H9 (cell line): Measurements from ENCODE around the gene RNF130. TPM values are rescaled to one million over a fixed set of nuclear protein-coding genes. Genes with fewer than 3 reads are reported as not detected.

Experiments
- DNase-seq: peaks from one replicate; pipeline ENCODE4 v3.0.0-alpha.2; 2017
- H2AFZ ChIP-seq: one replicate; pipeline ENCODE4 v1.6.1; 2013; ENCODE audit warnings: mild to moderate bottlenecking, low read length, control low read depth, moderate library complexity
- H2AK5ac ChIP-seq: 2 replicates; pipeline ENCODE4 v1.6.1; 2013; ENCODE audit warnings: low read length, control low read depth, mixed read lengths; ENCODE audit not compliant: insufficient read length
- H2BK120ac ChIP-seq: one replicate; pipeline ENCODE4 v1.6.1; 2013; ENCODE audit warnings: low read depth, mild to moderate bottlenecking, low read length, control low read depth, inconsistent platforms; ENCODE audit not compliant: poor library complexity, severe bottlenecking
- H2BK12ac ChIP-seq: 2 replicates; pipeline ENCODE4 v1.6.1; 2013; ENCODE audit warnings: low read length, control low read depth, mixed read lengths, low read depth; ENCODE audit not compliant: insufficient read length
- H2BK15ac ChIP-seq: 2 replicates; pipeline ENCODE4 v1.6.1; 2013; ENCODE audit warnings: low read depth, low read length, control low read depth
- H2BK20ac ChIP-seq: one replicate; pipeline ENCODE4 v1.6.1; 2013; ENCODE audit warnings: low read depth, mild to moderate bottlenecking, low read length, control low read depth, inconsistent platforms; ENCODE audit not compliant: poor library complexity, severe bottlenecking
- H2BK5ac ChIP-seq: 2 replicates; pipeline ENCODE4 v1.6.1; 2013; ENCODE audit warnings: low read length, control low read depth, mixed read lengths; ENCODE audit not compliant: insufficient read length
- H3K14ac ChIP-seq: 2 replicates; pipeline ENCODE4 v1.6.1; 2013; ENCODE audit warnings: low read length, control low read depth; ENCODE audit not compliant: insufficient read depth
- H3K18ac ChIP-seq: 2 replicates; pipeline ENCODE4 v1.6.1; 2013; ENCODE audit warnings: low read depth, mild to moderate bottlenecking, mixed read lengths, low read length, control low read depth; ENCODE audit not compliant: insufficient read length
- H3K23ac ChIP-seq: 2 replicates; pipeline ENCODE4 v1.6.1; 2013; ENCODE audit warnings: low read length, control low read depth, mixed read lengths, low read depth; ENCODE audit not compliant: insufficient read length
- H3K23me2 ChIP-seq: 2 replicates; pipeline ENCODE4 v1.6.1; 2013; ENCODE audit warnings: low read depth, mild to moderate bottlenecking, mixed read lengths, low read length, control low read depth; ENCODE audit not compliant: insufficient read length, poor library complexity, severe bottlenecking
- H3K27ac ChIP-seq: 2 replicates; pipeline ENCODE4 v1.5.1; 2013; ENCODE audit warnings: low read length, control low read depth, mixed read lengths, low read depth; ENCODE audit not compliant: insufficient read length
- H3K27me3 ChIP-seq: 2 replicates; pipeline ENCODE4 v1.6.1; 2013; ENCODE audit warnings: low read length, control low read depth, inconsistent platforms; ENCODE audit not compliant: insufficient read depth
- H3K4ac ChIP-seq: 2 replicates; pipeline ENCODE4 v1.6.1; 2013; ENCODE audit warnings: low read depth, mild to moderate bottlenecking, control low read depth, inconsistent platforms, low read length, moderate library complexity
- H3K4me1 ChIP-seq: 2 replicates; pipeline ENCODE4 v1.6.1; 2013; ENCODE audit warnings: low read length, control low read depth, inconsistent platforms; ENCODE audit not compliant: insufficient read depth
- H3K4me2 ChIP-seq: 2 replicates; pipeline ENCODE4 v1.6.1; 2013; ENCODE audit warnings: low read length, control low read depth, mixed read lengths; ENCODE audit not compliant: insufficient read length, insufficient read depth
- H3K56ac ChIP-seq: 2 replicates; pipeline ENCODE4 v1.6.1; 2013; ENCODE audit warnings: low read depth, mild to moderate bottlenecking, mixed read lengths, low read length, control low read depth; ENCODE audit not compliant: insufficient read length
- H3K79me1 ChIP-seq: 2 replicates; pipeline ENCODE4 v1.6.1; 2013; ENCODE audit warnings: low read depth, mild to moderate bottlenecking, moderate library complexity, low read length, control low read depth, inconsistent platforms; ENCODE audit not compliant: insufficient read depth, poor library complexity, severe bottlenecking
- H3K79me2 ChIP-seq: 2 replicates; pipeline ENCODE4 v1.6.1; 2013; ENCODE audit warnings: low read length, control low read depth, inconsistent platforms; ENCODE audit not compliant: insufficient read depth
- H3K9ac ChIP-seq: 2 replicates; pipeline ENCODE4 v1.6.1; 2013; ENCODE audit warnings: low read length, control low read depth, mixed read lengths; ENCODE audit not compliant: insufficient read length; ENCODE audit errors: extremely low read depth
- H3K9me3 ChIP-seq: one replicate; pipeline ENCODE4 v1.6.1; 2013; ENCODE audit warnings: low read depth, low read length, inconsistent platforms; ENCODE audit not compliant: control insufficient read depth
- H3T11ph ChIP-seq: one replicate; pipeline ENCODE4 v1.6.1; 2013; ENCODE audit warnings: mild to moderate bottlenecking, low read length, control low read depth, inconsistent platforms
- H4K20me1 ChIP-seq: one replicate; pipeline ENCODE4 v1.6.1; 2013; ENCODE audit not compliant: control insufficient read depth, insufficient read length, insufficient read depth
- H4K5ac ChIP-seq: 2 replicates; pipeline ENCODE4 v1.6.1; 2013; ENCODE audit warnings: low read depth, mild to moderate bottlenecking, mixed read lengths, low read length, control low read depth; ENCODE audit not compliant: insufficient read length
- H4K8ac ChIP-seq: replicated peaks from 2 replicates; pipeline ENCODE4 v1.6.1; 2013; ENCODE audit warnings: low read length, control low read depth, mixed read lengths, low read depth; ENCODE audit not compliant: insufficient read length
- H4K91ac ChIP-seq: 2 replicates; pipeline ENCODE4 v1.6.1; 2013; ENCODE audit warnings: low read depth, mild to moderate bottlenecking, moderate library complexity, mixed read lengths, low read length, control low read depth; ENCODE audit not compliant: insufficient read length
- H3K27ac Mint-ChIP-seq, 3 experiments: 2 replicates in 2 of 3; 3 replicates in 1 of 3; pipeline ENCODE4 v1.8.0; 2020 to 2021; ENCODE audit warnings: mixed read lengths in 3 of 3, mild to moderate bottlenecking in 1 of 3, moderate library complexity in 1 of 3
- H3K27me3 Mint-ChIP-seq: 2 replicates; pipeline ENCODE4 v1.8.0; 2021; ENCODE audit warnings: low read depth, mild to moderate bottlenecking, moderate library complexity, mixed read lengths
- H3K36me3 Mint-ChIP-seq, 3 experiments: 2 replicates in 2 of 3; 3 replicates in 1 of 3; pipeline ENCODE4 v1.8.0; 2020 to 2021; ENCODE audit warnings: low read depth in 3 of 3, mixed read lengths in 3 of 3; ENCODE audit not compliant: insufficient read depth in 1 of 3
- H3K4me1 Mint-ChIP-seq, 2 experiments: 2 replicates each; pipeline ENCODE4 v1.8.0; 2020; ENCODE audit warnings: mixed read lengths in 2 of 2
- H3K4me3 Mint-ChIP-seq, 2 experiments: 2 replicates in 1 of 2; 3 replicates in 1 of 2; pipeline ENCODE4 v1.8.0; 2020 to 2021; ENCODE audit warnings: mild to moderate bottlenecking in 2 of 2, mixed read lengths in 2 of 2, moderate library complexity in 1 of 2
- H3K9me3 Mint-ChIP-seq, 2 experiments: 2 replicates in 1 of 2; 3 replicates in 1 of 2; pipeline ENCODE4 v1.8.0; 2020; ENCODE audit warnings: mild to moderate bottlenecking in 2 of 2, mixed read lengths in 2 of 2, moderate library complexity in 1 of 2
- WGBS: extraction: QIAGEN DNeasy Blood & Tissue Kit; methylation state at CpG from one replicate; pipeline ENCODE4 v1.1.7; 2013; ENCODE audit warnings: missing lambda C conversion rate, low lambda C conversion rate, mixed read lengths; ENCODE audit not compliant: insufficient read length; ENCODE audit errors: extremely low coverage; 5-methylcytosine and 5-hydroxymethylcytosine counted together
- total RNA-seq: library from RNA; stranded (reverse); gene quantifications from 2 replicates; pipeline ENCODE4 v1.2.1, GENCODE V29; 2021
- TF ChIP-seq, protein P1 (sequence below): fragments of 200-600 bp; sonication (generic); conservative IDR thresholded peaks from 3 replicates; pipeline ENCODE4 v1.8.0; 2021; ENCODE audit warnings: antibody characterized with exemption, mild to moderate bottlenecking

Gene RNF130
- total RNA-seq, 1 experiment from 2014 or later, result 80.0 TPM

GRCh38 chr5:180113660-180114303 is 42.2 kb upstream of the RNF130 start:
- Histone ChIP-seq H3K79me1 (no peaks in the 10 kb centered on the region), H2AFZ (no peak overlapping the region), H3K56ac (no peak overlapping the region), H2BK20ac (no peak overlapping the region), H3K23ac (no peak overlapping the region), H4K5ac (no peak overlapping the region), H3K4me1 (no peaks in the 10 kb centered on the region), H3K4me2 (no peak overlapping the region), H3K14ac (no peak overlapping the region), H3T11ph (no peak overlapping the region), H2BK15ac (no peak overlapping the region), H2BK5ac (no peak overlapping the region), H4K91ac (no peak overlapping the region), H3K9me3 (no peaks in the 10 kb centered on the region), H4K8ac (no peak overlapping the region), H4K20me1 (no peaks in the 10 kb centered on the region), H2BK120ac (no peak overlapping the region), H3K79me2 (no peaks in the 10 kb centered on the region), H3K27me3 (no peaks in the 10 kb centered on the region), H2AK5ac (no peak overlapping the region), H3K4ac (no peak overlapping the region), H2BK12ac (no peak overlapping the region), H3K23me2 (no peaks in the 10 kb centered on the region), H3K9ac (no peak overlapping the region), H3K27ac (no peak overlapping the region), H3K18ac (no peak overlapping the region)
- Mint-ChIP-seq H3K27me3 (no peaks in the 10 kb centered on the region), H3K36me3 (peaks cover 0 to 2% (median 0%) of the 10 kb centered on the region in 3 experiments; a peak in 1 of 7 replicates), H3K27ac (no peak overlapping the region), H3K4me3 (no peak overlapping the region), H3K9me3 (no peaks in the 10 kb centered on the region; a peak in 1 of 5 replicates), H3K4me1 (peaks cover 5 to 15% of the 10 kb centered on the region in 2 experiments; a peak in 3 of 4 replicates)
- TF ChIP-seq, protein P1, sequence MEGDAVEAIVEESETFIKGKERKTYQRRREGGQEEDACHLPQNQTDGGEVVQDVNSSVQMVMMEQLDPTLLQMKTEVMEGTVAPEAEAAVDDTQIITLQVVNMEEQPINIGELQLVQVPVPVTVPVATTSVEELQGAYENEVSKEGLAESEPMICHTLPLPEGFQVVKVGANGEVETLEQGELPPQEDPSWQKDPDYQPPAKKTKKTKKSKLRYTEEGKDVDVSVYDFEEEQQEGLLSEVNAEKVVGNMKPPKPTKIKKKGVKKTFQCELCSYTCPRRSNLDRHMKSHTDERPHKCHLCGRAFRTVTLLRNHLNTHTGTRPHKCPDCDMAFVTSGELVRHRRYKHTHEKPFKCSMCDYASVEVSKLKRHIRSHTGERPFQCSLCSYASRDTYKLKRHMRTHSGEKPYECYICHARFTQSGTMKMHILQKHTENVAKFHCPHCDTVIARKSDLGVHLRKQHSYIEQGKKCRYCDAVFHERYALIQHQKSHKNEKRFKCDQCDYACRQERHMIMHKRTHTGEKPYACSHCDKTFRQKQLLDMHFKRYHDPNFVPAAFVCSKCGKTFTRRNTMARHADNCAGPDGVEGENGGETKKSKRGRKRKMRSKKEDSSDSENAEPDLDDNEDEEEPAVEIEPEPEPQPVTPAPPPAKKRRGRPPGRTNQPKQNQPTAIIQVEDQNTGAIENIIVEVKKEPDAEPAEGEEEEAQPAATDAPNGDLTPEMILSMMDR, result no peak
- WGBS, result 100% methylated on average over 1 of the region's 23 CpGs
- no peak for DNase-seq
